ENCODE results near the gene GYS1.

The GYS1 gene

GRCh38 chr19:48963371-48964204 lies 29.5 kb downstream of the GYS1 start:
- DNase-seq, result peak; percentile 61

GRCh38 chr19:48962849-48963165 lies 30.3 kb downstream of the GYS1 start:
- no peak for DNase-seq

DNA sequence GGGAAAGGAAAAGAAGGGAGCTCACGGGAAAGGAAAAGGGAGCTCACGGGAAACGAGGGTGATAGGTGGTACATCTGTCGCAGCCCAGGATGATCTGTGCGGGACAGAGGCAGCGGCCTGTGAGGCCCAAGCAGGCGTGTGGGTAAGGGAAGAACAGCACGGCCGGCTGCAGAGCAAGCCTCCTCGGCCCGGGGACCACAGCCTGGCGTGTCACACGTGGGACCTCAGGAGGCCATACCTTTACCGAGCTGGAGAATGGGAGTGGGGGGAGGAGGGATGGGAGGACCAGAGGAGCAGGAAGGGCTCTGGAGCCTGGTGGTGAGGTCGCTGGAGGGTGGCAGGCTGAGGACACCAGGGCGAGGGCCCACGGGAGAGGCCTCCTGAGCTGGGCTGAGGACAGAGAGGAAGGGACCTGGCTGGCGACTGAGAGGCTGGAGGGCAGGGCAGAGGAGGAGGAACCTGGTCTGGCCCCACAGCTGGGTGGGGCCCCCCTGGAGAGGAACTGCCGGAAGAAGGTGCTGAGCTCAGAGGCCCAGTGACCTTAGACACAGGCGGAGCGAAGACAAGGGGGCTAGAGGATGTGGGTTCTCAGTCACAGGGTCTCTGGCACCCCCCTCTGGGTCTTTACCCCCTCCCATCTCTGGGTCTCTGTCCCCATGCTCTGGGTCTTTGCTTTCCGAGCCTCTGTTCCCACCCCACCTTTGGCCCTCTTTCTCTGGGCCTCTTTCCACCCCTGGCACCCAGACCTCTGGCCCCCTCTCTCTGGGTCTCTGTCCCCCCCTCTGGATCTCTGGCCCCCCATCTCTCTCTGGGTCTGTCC lies 30.9 kb downstream of the GYS1 start:
- DNase-seq, result peak; percentile 18

GRCh38 chr19:48961673-48962028 lies 31.5 kb downstream of the GYS1 start:
- no peak for DNase-seq

- no peak for DNase-seq
Observed at GRCh38 chr19:48961051-48961649, 32.0 kb downstream of the GYS1 start.

DNA sequence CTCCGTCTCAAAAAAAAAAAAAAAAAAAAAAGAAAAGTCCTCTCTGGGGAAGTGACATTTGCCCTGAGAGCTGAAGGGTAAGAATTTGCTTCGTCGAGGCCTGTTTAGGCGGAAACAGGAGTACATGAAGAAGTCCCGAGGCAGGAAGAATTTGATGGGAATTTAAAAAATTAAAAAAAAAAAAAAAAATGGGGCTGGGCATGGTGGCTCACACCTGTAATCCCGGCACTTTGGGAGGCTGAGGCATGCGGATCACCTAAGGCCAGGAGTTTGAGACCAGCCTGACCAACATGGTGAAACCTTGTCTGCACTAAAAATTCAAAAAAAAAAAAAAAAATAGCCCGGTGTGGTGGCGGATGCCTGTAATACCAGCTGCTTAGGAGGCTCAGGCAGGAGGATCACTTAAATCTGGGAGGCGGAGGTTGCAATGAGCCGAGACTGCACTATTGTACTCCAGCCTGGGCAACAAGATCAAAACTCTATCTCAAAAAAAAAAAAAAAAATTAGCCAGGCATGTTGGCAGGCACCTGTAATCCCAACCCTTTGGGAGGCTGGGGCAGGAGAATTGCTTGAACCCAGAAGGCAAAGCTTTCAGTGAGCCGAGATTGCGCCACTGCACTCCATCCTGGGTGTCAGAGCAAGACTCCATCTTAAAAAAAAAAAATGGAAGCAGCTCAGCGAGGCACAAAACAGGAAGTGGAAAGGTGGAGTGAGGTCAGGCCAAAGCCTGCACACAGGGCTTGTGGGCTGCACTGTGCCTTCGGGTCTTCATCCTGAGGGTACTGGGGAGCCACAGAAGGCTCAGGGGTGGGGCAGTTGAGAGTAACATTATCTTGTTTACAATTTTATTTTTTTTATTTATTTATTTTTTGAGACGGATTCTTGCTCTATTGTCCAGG lies 33.5 kb downstream of the GYS1 start:
- DNase-seq, result no peak

DNA sequence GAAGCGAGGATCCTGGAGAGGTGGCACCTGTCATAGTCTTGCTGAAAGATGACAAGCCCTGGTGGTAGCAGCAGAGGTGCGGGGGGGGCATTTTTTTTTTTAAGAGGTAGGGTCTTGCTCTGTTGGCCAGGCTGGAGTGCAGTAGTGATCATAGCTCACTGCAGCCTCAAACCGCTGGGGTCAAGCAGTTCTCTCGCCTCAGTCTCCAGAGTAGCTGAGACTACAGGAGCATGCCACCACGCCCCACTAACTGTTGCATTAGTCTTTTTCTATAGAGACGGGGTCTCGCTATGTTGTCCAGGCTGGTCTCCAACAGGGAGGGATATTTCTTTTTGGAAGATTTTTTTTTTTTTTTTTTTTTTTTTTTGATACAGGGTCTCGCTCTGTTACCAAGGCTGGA lies 35.1 kb downstream of the GYS1 start:
- no peak for DNase-seq

- DNase-seq, result no peak
Observed at GRCh38 chr19:48955308-48955958, 37.7 kb downstream of the GYS1 start.

- peak; percentile 90 for DNase-seq
Observed at GRCh38 chr19:48954595-48955307, 38.4 kb downstream of the GYS1 start, which contains the start of gene BAX. TSS of gene BAX (plus strand) at chr19:48954875. CDS start at chr19:48954929, 54 bp downstream.

- DNase-seq, result no peak
Observed at GRCh38 chr19:48953990-48954594, 39.0 kb downstream of the GYS1 start.

DNA sequence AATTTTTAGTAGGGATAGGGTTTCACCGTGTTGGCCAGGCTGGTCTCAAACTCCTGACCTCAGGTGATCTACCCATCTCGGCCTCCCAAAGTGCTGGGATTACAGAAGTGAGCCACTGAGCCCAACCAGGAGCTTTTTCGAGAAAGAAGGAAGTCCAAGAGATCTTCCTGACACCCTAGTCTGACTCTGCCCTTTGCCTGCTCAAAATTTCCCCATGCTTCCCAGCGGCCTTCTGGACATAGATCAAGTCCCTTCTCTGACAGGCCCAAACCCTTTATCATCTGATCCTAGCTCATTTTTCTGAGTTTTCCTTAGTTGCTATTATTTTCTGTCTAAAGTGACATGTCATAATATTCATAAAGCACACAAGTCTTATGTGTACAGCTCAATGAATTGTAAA lies 40.0 kb downstream of the GYS1 start:
- no peak for DNase-seq

DNA sequence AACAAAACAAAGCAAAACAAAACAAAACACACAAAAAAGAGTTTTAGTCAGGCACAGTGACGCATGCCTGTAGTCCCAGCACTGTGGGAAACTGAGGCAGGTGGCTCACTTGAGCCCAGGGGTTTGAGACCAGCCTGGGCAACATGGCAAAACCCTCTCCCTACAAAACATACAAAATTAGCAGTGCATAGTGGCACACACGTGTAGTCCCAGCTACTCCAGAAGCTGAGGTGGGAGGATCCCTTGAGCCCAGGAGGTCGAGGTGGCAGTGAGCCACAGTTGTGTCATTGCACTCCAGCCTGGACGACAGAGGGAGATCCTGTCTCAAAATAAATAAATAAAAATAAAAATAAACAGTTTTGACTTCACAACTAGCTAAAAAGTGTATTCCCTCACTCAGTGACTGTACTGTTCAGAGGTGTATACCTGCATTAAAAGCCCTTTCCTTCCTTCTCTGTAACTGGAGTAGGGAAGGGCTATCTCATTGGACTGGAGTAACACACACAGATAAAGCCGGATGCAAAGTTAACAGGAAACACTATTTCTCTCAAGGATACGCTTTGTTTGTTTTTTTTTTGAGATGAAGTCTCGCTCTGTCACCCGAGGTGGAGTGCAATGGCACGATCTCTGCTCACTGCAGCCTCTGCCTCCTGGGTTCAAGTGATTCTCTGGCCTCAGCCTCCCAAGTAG lies 42.1 kb downstream of the GYS1 start:
- no peak for DNase-seq

GRCh38 chr19:48950159-48950558 lies 43.0 kb downstream of the GYS1 start:
- no peak for DNase-seq

DNA sequence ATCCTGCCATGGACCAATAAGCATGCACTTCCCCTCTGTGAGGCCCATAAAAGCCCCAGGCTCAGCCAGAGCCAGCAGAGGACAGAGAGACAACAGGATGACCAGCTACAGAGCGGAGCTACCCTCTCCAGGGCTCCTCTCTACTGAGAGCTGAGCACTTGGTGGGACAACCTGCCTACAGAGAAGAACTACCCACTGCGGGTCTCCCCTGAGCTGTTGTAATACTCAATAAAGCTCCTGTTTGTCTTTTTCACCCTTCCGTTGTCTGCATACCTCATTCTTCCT lies 45.9 kb downstream of the GYS1 start:
- DNase-seq, result no peak

DNA sequence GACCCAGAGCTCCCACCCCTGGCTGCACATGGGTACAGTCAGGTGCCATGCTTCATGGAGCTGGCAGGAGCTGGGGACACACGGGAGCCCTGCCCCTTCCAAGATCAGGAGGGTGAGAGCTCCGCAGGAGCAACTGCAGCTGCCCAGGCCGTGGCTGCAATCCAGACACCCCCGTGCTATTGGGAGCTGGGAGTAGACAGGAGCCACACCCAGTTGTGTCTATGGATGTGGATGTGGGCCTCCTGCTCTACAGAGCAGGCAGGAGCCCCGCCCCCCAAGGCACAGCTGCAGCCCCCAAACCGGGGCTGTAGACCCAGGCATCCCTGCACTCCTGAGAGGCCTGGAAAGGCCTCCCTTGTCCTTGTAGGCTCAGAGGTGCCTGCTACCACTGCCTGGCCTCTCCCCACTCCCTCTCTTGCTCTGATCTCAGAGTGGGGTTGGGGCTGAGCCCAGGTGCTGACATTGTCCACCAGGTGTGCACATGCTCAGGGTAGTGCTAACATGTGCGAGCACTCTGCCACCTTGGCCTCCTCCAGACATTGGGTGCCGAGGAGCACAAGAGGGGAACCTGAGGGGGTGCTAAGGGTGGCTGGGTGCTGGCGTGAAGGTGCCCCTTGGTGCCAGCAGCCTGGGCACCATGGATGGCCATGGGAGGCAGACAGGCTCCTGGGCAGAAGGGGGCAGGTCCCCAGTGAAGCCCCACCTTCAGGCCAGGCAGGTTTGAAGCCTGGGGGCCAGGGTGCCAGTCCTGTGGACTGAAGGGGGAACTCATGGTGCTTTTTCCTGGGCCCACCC lies 46.4 kb downstream of the GYS1 start:
- no peak for DNase-seq

DNA sequence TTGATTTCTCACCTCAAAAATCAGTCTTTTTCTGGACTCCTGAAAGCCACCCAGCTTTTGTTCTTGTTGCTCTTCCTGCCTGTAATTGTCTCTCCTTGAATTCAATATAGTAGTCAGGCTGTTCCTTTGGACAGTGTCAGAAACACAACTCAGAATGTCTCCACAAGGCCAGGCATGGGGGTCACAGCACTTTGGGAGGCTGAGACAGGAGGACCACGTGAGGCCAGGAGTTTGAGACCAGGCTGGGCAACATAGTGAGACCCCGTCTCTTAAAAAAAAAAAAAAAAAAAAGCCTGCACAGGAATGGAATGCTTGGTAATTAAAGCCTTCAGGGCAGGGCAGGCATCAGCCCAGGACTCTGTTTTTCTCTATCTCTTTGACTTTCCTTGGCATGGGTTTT lies 47.3 kb downstream of the GYS1 start:
- no peak for DNase-seq

DNA sequence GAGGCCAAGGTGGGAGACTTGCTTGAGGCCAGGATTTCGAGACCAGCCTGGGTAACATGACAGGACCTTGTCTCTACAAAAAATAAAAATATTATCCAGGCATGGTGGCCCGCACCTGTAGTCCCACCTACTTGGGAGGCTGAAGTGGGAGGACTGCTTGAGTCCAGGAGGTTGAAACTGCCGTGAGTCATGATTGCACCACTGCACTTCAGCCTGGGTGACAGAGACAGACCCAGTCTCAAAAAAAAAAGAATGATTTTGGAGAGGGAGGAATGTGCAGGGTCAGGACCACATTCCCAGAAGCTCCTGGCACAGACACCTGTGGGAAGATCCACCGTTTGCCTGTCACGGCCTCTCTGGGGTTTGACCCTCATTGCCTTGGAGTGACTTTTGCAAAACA lies 47.7 kb downstream of the GYS1 start:
- no peak for DNase-seq

GRCh38 chr19:48943081-48943480 lies 50.0 kb downstream of the GYS1 start:
- no peak for DNase-seq

DNA sequence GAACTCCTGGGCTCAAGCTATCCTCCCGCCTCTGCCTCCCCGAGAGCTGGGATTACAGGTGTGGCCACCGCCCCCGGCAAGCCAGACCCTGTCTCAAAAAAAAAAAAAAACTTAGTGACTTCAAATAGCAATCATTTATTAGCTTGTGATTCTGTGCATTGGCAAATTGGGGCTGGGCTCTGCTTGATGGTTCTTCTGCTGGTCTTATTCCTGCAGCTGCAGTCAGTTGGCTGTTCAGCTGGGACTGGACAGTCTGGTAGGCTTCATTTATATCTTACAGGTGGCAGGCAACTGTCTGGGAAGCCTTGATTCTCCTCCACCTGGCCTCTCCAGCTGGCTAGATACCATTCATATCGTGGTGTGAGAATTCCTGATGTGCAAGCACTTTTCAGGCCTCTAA lies 52.2 kb downstream of the GYS1 start:
- no peak for DNase-seq

DNA sequence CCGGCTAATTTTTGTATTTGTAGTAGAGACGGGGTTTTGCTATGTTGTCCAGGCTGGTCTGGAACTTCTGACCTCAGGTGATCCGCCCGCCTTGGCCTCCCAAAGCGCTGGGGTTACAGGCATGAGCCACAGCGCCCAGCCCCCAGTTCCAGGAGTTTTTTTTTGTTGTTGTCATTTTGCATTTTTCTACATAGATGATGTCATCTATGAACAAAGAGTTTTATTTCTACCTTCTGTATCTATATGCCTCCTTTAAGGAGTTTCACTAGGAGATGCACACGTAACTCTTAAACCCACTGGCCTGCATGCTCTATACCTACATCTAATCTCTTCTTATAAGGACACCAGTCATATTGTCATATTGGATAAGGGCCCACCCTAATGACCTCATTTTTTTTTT lies 54.9 kb downstream of the GYS1 start:
- no peak for DNase-seq

All from midbrain (tissue), 1 donor.